Measurements from ENCODE around the gene AFAP1L1.

- no peak for TF ChIP-seq CTCF (IDR thresholded peaks at IDR 0.05; ENCODE audit: low read length)
- TF ChIP-seq EZH2phosphoT487 (IDR thresholded peaks at IDR 0.05; ENCODE audit: low read length), result no peak
- TF ChIP-seq EZH2 (optimal IDR thresholded peaks at IDR 0.05; ENCODE audit: low read depth, low read length), result no peak
These were observed 28.8 kb downstream of the AFAP1L1 start for GRCh38 chr5:149300441-149300840.
